Caco-2 (cell line): ENCODE measurements around the gene SLC22A23. TPM values are rescaled to one million over a fixed set of nuclear protein-coding genes. Genes with fewer than 3 reads are reported as not detected.

Experiments
- BruUV-seq: library from RNA; stranded (reverse); fragments of 400-500 nt; replicated peaks from 2 replicates; lab custom pipeline; 2021; lab: Mats Ljungman, UMichigan
- CTCF ChIA-PET: fragments of 300-600 bp; sonication (Branson Sonifier 250); formaldehyde crosslinking; loops from one replicate; lab custom pipeline; 2022; ENCODE audit warnings: antibody characterized with exemption; lab: Charles Lee
- POLR2A ChIA-PET: fragments of 300-600 bp; sonication (Branson Sonifier 250); formaldehyde crosslinking; loops from one replicate; lab custom pipeline; 2022; ENCODE audit warnings: antibody characterized with exemption; lab: Charles Lee
- DNase-seq, 2 experiments: peaks; one replicate each; pipeline versions ENCODE4 v3.0.0 to v3.0.0-alpha.2; 2020 to 2022
- H3K27me3 ChIP-seq: replicated peaks from 2 replicates; pipeline ENCODE4 v1.6.0; 2011; ENCODE audit warnings: low read length; ENCODE audit not compliant: control insufficient read depth, insufficient read depth
- H3K36me3 ChIP-seq: 2 replicates; pipeline ENCODE4 v1.5.1; 2011; ENCODE audit warnings: low read length; ENCODE audit not compliant: control insufficient read depth, insufficient read depth
- H3K4me1 ChIP-seq: fragments of 250-450 bp; sonication (Bioruptor Pico); 2 replicates; pipeline ENCODE4 v1.5.1; 2020; ENCODE audit warnings: mild to moderate bottlenecking
- H3K4me3 ChIP-seq: 2 replicates; pipeline ENCODE4 v1.5.1; 2011; ENCODE audit warnings: low read depth, mild to moderate bottlenecking, control low read depth, low read length
- H3K9me3 ChIP-seq: fragments of 250-450 bp; sonication (Bioruptor Pico); 2 replicates; pipeline ENCODE4 v1.5.1; 2020; ENCODE audit warnings: mild to moderate bottlenecking, moderate library complexity
- H3K27ac Mint-ChIP-seq: one replicate; pipeline ENCODE4 v1.8.0; 2022; ENCODE audit warnings: mixed read lengths; ENCODE audit not compliant: unreplicated experiment
- H3K27me3 Mint-ChIP-seq: one replicate; pipeline ENCODE4 v1.8.0; 2022; ENCODE audit warnings: mixed read lengths; ENCODE audit not compliant: insufficient read depth, unreplicated experiment
- H3K36me3 Mint-ChIP-seq: one replicate; pipeline ENCODE4 v1.8.0; 2022; ENCODE audit warnings: mild to moderate bottlenecking, mixed read lengths; ENCODE audit not compliant: insufficient read depth, unreplicated experiment
- H3K4me1 Mint-ChIP-seq: one replicate; pipeline ENCODE4 v1.8.0; 2022; ENCODE audit warnings: low read depth, mixed read lengths; ENCODE audit not compliant: unreplicated experiment
- H3K4me3 Mint-ChIP-seq: one replicate; pipeline ENCODE4 v1.8.0; 2022; ENCODE audit warnings: mild to moderate bottlenecking, moderate library complexity, mixed read lengths; ENCODE audit not compliant: unreplicated experiment
- H3K9me3 Mint-ChIP-seq: one replicate; pipeline ENCODE4 v1.8.0; 2022; ENCODE audit warnings: mixed read lengths; ENCODE audit not compliant: unreplicated experiment
- intact Hi-C: fragments of 100-400 bp; cut with micrococcal nuclease; formaldehyde crosslinking; loops from one replicate; pipeline ENCODE4 v1.10.0; 2022; ENCODE audit not compliant: unreplicated experiment
- total RNA-seq: library from RNA; stranded (reverse); gene quantifications from 2 replicates; pipeline ENCODE4 v1.2.3, GENCODE V29; 2022
- TF ChIP-seq, protein P1 (sequence below), 2 experiments: fragments of 200-600 bp in 1 of 2; IDR thresholded peaks; 1 replicate in 1 of 2; 2 replicates in 1 of 2; pipeline versions ENCODE4 v1.5.1 to v1.8.0; 2011 to 2022; ENCODE audit warnings: antibody characterized with exemption in 1 of 2, control low read depth in 1 of 2, inconsistent platforms in 1 of 2, low read depth in 1 of 2, low read length in 1 of 2, mild to moderate bottlenecking in 1 of 2, moderate library complexity in 1 of 2; ENCODE audit not compliant: insufficient read depth in 1 of 2, severe bottlenecking in 1 of 2, unreplicated experiment in 1 of 2

SLC22A23 gene
- total RNA-seq, 1 experiment from 2014 or later, result 45.5 TPM

- Histone ChIP-seq H3K9me3 (no peaks in the 10 kb centered on the region), H3K27me3 (no peaks in the 10 kb centered on the region), H3K4me1 (peaks cover 55% of the 10 kb centered on the region), H3K4me3 (no peak overlapping the region), H3K36me3 (peaks cover 2% of the 10 kb centered on the region)
- peaks cover 30% of the 10 kb centered on the region for H3K4me1 Mint-ChIP-seq
- intact Hi-C loops, result no loop called here
- peak overlapping the region; percentile 33 for H3K27ac Mint-ChIP-seq
- BruUV-seq, result no TSS peak
- DNase-seq, result no peak
- CTCF ChIA-PET, result no interaction called here
- H3K9me3 Mint-ChIP-seq, result no peaks in the 10 kb centered on the region
- TF ChIP-seq, protein P1, sequence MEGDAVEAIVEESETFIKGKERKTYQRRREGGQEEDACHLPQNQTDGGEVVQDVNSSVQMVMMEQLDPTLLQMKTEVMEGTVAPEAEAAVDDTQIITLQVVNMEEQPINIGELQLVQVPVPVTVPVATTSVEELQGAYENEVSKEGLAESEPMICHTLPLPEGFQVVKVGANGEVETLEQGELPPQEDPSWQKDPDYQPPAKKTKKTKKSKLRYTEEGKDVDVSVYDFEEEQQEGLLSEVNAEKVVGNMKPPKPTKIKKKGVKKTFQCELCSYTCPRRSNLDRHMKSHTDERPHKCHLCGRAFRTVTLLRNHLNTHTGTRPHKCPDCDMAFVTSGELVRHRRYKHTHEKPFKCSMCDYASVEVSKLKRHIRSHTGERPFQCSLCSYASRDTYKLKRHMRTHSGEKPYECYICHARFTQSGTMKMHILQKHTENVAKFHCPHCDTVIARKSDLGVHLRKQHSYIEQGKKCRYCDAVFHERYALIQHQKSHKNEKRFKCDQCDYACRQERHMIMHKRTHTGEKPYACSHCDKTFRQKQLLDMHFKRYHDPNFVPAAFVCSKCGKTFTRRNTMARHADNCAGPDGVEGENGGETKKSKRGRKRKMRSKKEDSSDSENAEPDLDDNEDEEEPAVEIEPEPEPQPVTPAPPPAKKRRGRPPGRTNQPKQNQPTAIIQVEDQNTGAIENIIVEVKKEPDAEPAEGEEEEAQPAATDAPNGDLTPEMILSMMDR (IDR thresholded peaks at IDR 0.05; ENCODE audit: insufficient read depth in 1 of 2, low read depth in 1 of 2, low read length in 1 of 2, severe bottlenecking in 1 of 2, unreplicated experiment in 1 of 2), result no peak
- no peak overlapping the region for H3K4me3 Mint-ChIP-seq
- H3K27me3 Mint-ChIP-seq, result no peaks in the 10 kb centered on the region
- POLR2A ChIA-PET, result no interaction called here
- peaks cover 56% of the 10 kb centered on the region for H3K36me3 Mint-ChIP-seq
Measured at GRCh38 chr6:3439961-3440360, 16.9 kb downstream of the SLC22A23 start.

GRCh38 chr6:3438190-3439167 is 18.4 kb downstream of the SLC22A23 start:
- Histone ChIP-seq H3K4me1 (peaks cover 40% of the 10 kb centered on the region), H3K36me3 (peaks cover 2% of the 10 kb centered on the region), H3K4me3 (no peak overlapping the region), H3K9me3 (no peaks in the 10 kb centered on the region), H3K27me3 (no peaks in the 10 kb centered on the region)
- Mint-ChIP-seq H3K4me1 (peaks cover 25% of the 10 kb centered on the region), H3K27ac (no peak overlapping the region), H3K36me3 (peaks cover 60% of the 10 kb centered on the region), H3K4me3 (no peak overlapping the region), H3K27me3 (no peaks in the 10 kb centered on the region), H3K9me3 (no peaks in the 10 kb centered on the region)
- DNase-seq, result no peak
- no TSS peak for BruUV-seq
- ChIA-PET POLR2A (no interaction called here), CTCF (no interaction called here)
- TF ChIP-seq, protein P1 (IDR thresholded peaks at IDR 0.05; ENCODE audit: insufficient read depth in 1 of 2, low read depth in 1 of 2, low read length in 1 of 2, severe bottlenecking in 1 of 2, unreplicated experiment in 1 of 2), result no peak
- intact Hi-C loops, result no loop called here

- H3K9me3 Mint-ChIP-seq, result no peaks in the 10 kb centered on the region
- Histone ChIP-seq H3K4me1 (peaks cover 4% of the 10 kb centered on the region; the same call in 1 of the 2 replicates), H3K36me3 (no peaks in the 10 kb centered on the region; the same call in 1 of the 2 replicates), H3K9me3 (no peaks in the 10 kb centered on the region), H3K4me3 (no peak overlapping the region), H3K27me3 (no peaks in the 10 kb centered on the region)
- peaks cover 41% of the 10 kb centered on the region for H3K36me3 Mint-ChIP-seq
- intact Hi-C loops, result no loop called here
- no peaks in the 10 kb centered on the region for H3K27me3 Mint-ChIP-seq
- no peak overlapping the region for H3K4me3 Mint-ChIP-seq
- peaks cover 10% of the 10 kb centered on the region for H3K4me1 Mint-ChIP-seq
- TF ChIP-seq, protein P1 (IDR thresholded peaks at IDR 0.05; ENCODE audit: insufficient read depth in 1 of 2, low read depth in 1 of 2, low read length in 1 of 2, severe bottlenecking in 1 of 2, unreplicated experiment in 1 of 2), result no peak
- BruUV-seq, result no TSS peak
- H3K27ac Mint-ChIP-seq, result peak overlapping the region; percentile 8
- DNase-seq, result no peak
- POLR2A ChIA-PET, result no interaction called here
- CTCF ChIA-PET, result no interaction called here
Measured at GRCh38 chr6:3433005-3433404, 23.8 kb downstream of the SLC22A23 start.
